Gastroesophageal sphincter (tissue), 3 donors: Measurements from ENCODE around the gene IYD.

Experiments used
- POLR2A ChIP-seq, 2 donors: fragments of 450-650 bp; IDR thresholded peaks; one replicate each; pipeline ENCODE4 v1.6.1; 2017; ENCODE audit warnings: antibody characterized with exemption in 2 of 2, mild to moderate bottlenecking in 2 of 2, moderate library complexity in 1 of 2
- TF ChIP-seq, protein P1 (sequence below), 4 experiments: fragments of 200-600 bp in 2 of 4; fragments of 450-650 bp in 2 of 4; sonication (generic) in 1 of 4; IDR thresholded peaks; one replicate each; pipeline ENCODE4 v1.5.1; 2017 to 2019; ENCODE audit warnings: antibody characterized with exemption in 4 of 4, mild to moderate bottlenecking in 2 of 4, moderate library complexity in 2 of 4

DNA sequence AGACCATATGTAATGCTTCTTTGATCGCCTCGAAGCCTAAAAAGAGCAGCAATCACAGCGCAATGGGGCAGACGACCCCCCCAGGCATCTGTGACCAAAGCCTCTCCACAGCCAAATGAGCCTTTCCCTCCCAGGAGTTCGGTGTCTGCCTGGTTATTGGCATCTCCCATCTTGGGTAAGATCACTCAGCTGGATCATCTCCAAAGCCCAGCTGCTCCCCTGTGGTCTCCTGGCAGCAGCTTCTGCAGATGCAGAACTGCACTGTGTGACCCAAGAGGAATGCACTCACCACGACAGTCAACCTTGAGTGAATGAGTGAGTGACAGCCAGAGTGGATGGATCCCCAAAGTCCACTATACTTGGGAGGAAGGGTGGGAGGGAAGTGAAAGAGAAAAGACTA is 44.8 kb upstream of the IYD start:
- TF ChIP-seq, protein P1, sequence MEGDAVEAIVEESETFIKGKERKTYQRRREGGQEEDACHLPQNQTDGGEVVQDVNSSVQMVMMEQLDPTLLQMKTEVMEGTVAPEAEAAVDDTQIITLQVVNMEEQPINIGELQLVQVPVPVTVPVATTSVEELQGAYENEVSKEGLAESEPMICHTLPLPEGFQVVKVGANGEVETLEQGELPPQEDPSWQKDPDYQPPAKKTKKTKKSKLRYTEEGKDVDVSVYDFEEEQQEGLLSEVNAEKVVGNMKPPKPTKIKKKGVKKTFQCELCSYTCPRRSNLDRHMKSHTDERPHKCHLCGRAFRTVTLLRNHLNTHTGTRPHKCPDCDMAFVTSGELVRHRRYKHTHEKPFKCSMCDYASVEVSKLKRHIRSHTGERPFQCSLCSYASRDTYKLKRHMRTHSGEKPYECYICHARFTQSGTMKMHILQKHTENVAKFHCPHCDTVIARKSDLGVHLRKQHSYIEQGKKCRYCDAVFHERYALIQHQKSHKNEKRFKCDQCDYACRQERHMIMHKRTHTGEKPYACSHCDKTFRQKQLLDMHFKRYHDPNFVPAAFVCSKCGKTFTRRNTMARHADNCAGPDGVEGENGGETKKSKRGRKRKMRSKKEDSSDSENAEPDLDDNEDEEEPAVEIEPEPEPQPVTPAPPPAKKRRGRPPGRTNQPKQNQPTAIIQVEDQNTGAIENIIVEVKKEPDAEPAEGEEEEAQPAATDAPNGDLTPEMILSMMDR (IDR thresholded peaks at IDR 0.05), result no peak
- no peak for TF ChIP-seq POLR2A (IDR thresholded peaks at IDR 0.05)
